Activated CD8-positive, alpha-beta memory T cell treated with anti-CD3 and anti-CD28 coated beads, Interleukin-2, amount 50 U/mL, for 1 hour (primary cell): ENCODE data around the gene MC4R.

Experiments used
- DNase-seq: peaks from one replicate; pipeline ENCODE4 v3.0.0-alpha.2; 2020; ENCODE audit errors: extremely low read depth

The MC4R gene

GRCh38 chr18:60327880-60328279 is 44.7 kb downstream of the MC4R start:
- no peak for DNase-seq

DNA sequence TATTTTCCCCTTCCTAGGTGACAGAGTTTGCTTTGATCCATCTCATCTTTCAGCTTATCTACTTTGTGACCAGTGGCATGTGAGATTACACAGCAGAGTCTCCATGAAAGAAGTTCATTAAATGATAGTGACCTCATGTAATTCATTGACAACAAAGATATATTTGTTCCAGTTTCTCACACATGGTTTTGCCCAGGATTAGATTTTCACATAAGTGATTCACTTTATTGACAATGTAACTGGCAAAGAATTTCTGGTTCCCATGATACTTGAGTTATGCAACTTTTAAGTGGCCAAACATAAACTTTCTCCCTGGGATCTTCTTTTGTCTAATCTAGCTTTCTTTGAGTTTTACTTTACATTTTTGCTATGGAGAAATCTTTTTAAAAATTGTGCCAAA is 50.0 kb downstream of the MC4R start:
- no peak for DNase-seq
